HG03439 (cell line): Measurements from ENCODE around the gene PLXNB1.

Experiments used
- ATAC-seq: cut with Tn5 transposase; IDR thresholded peaks from one replicate; pipeline ENCODE4 v1.9.1; 2021; ENCODE audit warnings: mild to moderate bottlenecking, moderate library complexity; ENCODE audit not compliant: unreplicated experiment

The PLXNB1 gene

GRCh38 chr3:48420561-48420960 lies 9.3 kb downstream of the PLXNB1 start:
- ATAC-seq: no peak

GRCh38 chr3:48419597-48419996 lies 10.3 kb downstream of the PLXNB1 start:
- ATAC-seq: no peak

GRCh38 chr3:48419149-48419548 lies 10.7 kb downstream of the PLXNB1 start:
- no peak for ATAC-seq

GRCh38 chr3:48418651-48419050 lies 11.2 kb downstream of the PLXNB1 start:
- no peak for ATAC-seq

GRCh38 chr3:48418140-48418539 lies 11.7 kb downstream of the PLXNB1 start:
- ATAC-seq: no peak

- no peak for ATAC-seq
Measured at GRCh38 chr3:48417529-48418108, 12.3 kb downstream of the PLXNB1 start.

GRCh38 chr3:48416546-48416945 lies 13.3 kb downstream of the PLXNB1 start:
- ATAC-seq: no peak

GRCh38 chr3:48416091-48416505 lies 13.8 kb downstream of the PLXNB1 start:
- ATAC-seq: no peak

- no peak for ATAC-seq
Measured at GRCh38 chr3:48415251-48415953, 14.5 kb downstream of the PLXNB1 start.

GRCh38 chr3:48414376-48415250 lies 15.3 kb downstream of the PLXNB1 start:
- no peak for ATAC-seq

- no peak for ATAC-seq
Measured at GRCh38 chr3:48413611-48414010, 16.3 kb downstream of the PLXNB1 start.

GRCh38 chr3:48413086-48413485 lies 16.8 kb downstream of the PLXNB1 start:
- no peak for ATAC-seq

- no peak for ATAC-seq
Measured at GRCh38 chr3:48412375-48413001, 17.4 kb downstream of the PLXNB1 start.

GRCh38 chr3:48411606-48412374 lies 18.1 kb downstream of the PLXNB1 start:
- ATAC-seq: no peak

GRCh38 chr3:48411041-48411588 lies 18.8 kb downstream of the PLXNB1 start:
- ATAC-seq: no peak

- no peak for ATAC-seq
Measured at GRCh38 chr3:48410205-48411040, 19.5 kb downstream of the PLXNB1 start.

GRCh38 chr3:48409291-48410201 lies 20.3 kb downstream of the PLXNB1 start:
- ATAC-seq: no peak

GRCh38 chr3:48408823-48409281 lies 21.0 kb downstream of the PLXNB1 start:
- ATAC-seq: no peak
